Transverse colon (tissue), 4 donors: ENCODE data around the gene LOXL1.

ENCODE experiments used
- CTCF ChIP-seq, 5 experiments: fragments of 200-600 bp in 3 of 5; fragments of 450-650 bp in 2 of 5; sonication (generic) in 3 of 5; IDR thresholded peaks; 1 replicate in 2 of 5; 2 replicates in 3 of 5; pipeline ENCODE4 v1.5.1; 2016 to 2017; ENCODE audit warnings: antibody characterized with exemption in 5 of 5, inconsistent platforms in 3 of 5, mild to moderate bottlenecking in 2 of 5, moderate library complexity in 1 of 5
- EP300 ChIP-seq: sonication (generic); formaldehyde crosslinking; IDR thresholded peaks from one replicate; pipeline ENCODE4 v1.6.1; 2017; ENCODE audit warnings: antibody characterized with exemption, low read depth
- POLR2A ChIP-seq: fragments of 450-650 bp; IDR thresholded peaks from one replicate; pipeline ENCODE4 v1.6.1; 2016; ENCODE audit warnings: antibody characterized with exemption, mild to moderate bottlenecking, moderate library complexity
- POLR2AphosphoS5 ChIP-seq, 3 donors: sonication (generic); formaldehyde crosslinking; IDR thresholded peaks; one replicate each; pipeline ENCODE4 v1.6.1; 2016; ENCODE audit warnings: antibody characterized with exemption in 3 of 3

GRCh38 chr15:73996939-73997338 is 70.7 kb downstream of the LOXL1 start:
- no peak for TF ChIP-seq CTCF (IDR thresholded peaks at IDR 0.05)
- TF ChIP-seq EP300, result no peak
- peak in 2 of 3 donors; percentile 23 to 46 for TF ChIP-seq POLR2AphosphoS5 (IDR thresholded peaks at IDR 0.05)
- no peak for TF ChIP-seq POLR2A
